Posterior vena cava (tissue), 2 donors: ENCODE measurements around the gene ST3GAL6. TPM values are rescaled to one million over a fixed set of nuclear protein-coding genes. Genes with fewer than 3 reads are reported as not detected.
"Not testable (repeated sequence)": the region's sequence is repeated elsewhere in the genome, so short reads cannot be mapped to it uniquely, and the experiment has no call there.

Source experiments
- DNase-seq: peaks from one replicate; pipeline ENCODE4 v3.0.0-alpha.2; 2020; ENCODE audit warnings: low spot score
- intact Hi-C, 2 donors: fragments of 100-400 bp; cut with DNase I; formaldehyde crosslinking; loops; one replicate each; pipeline versions ENCODE4 v1.14.1 to v1.14.2; 2022 to 2023
- total RNA-seq, 2 donors: library from RNA; stranded (reverse); fragmentation: NEBNext Ultra II Directional; extraction: Animal tissue kit (Norgen Biotek cat#: 25700); gene quantifications; one replicate each; pipeline ENCODE4 v1.2.1, GENCODE V29; 2021
- donor health status: DM: yes; HTN: yes; CAD: no.
- donor health status: DM: yes; HTN: yes; CAD: no.

ST3GAL6 gene
- total RNA-seq, 2 donors from 2014 or later, result 6.8 to 7.5 TPM

- no peak for DNase-seq
Measured at GRCh38 chr3:98823791-98824190, 60.7 kb downstream of the ST3GAL6 start.

DNA sequence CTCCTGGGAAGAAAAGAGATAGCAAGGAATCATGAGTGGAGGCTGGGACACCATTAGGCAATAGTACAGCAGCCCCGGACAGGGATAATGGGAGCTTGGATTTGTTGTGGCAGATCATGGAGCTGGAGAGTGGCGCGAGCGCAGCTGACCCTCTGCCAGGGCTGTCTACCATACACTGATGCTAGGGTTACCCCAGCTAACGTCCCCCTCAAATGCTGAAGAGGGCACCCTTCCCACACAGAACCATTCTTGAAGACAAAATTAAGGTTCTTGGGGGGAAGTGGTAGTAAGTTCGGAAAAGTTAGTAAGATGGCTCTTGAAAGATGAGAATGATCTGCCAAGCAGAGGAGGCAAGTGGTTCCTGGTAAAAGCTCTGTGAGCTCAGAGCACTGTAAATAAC lies 61.1 kb downstream of the ST3GAL6 start:
- no peak for DNase-seq
- intact Hi-C loops, result loop anchor here in 1 of 2 donors (5.0 kb wide), 1 partner anchor 168 kb away; no protein-coding TSS in a partner anchor

More at GRCh38 chr3:98823791-98824190, 60.7 kb downstream of the ST3GAL6 start:
- intact Hi-C loops, result loop anchor here in 1 of 2 donors (5.0 kb wide), 1 partner anchor 169 kb away; no protein-coding TSS in a partner anchor

- DNase-seq, result no peak
- intact Hi-C loops, result no loop called here
Measured at GRCh38 chr3:98826126-98826525, 63.0 kb downstream of the ST3GAL6 start.

GRCh38 chr3:98827221-98827920 lies 64.2 kb downstream of the ST3GAL6 start:
- no peak for DNase-seq
- intact Hi-C loops, result no loop called here

DNA sequence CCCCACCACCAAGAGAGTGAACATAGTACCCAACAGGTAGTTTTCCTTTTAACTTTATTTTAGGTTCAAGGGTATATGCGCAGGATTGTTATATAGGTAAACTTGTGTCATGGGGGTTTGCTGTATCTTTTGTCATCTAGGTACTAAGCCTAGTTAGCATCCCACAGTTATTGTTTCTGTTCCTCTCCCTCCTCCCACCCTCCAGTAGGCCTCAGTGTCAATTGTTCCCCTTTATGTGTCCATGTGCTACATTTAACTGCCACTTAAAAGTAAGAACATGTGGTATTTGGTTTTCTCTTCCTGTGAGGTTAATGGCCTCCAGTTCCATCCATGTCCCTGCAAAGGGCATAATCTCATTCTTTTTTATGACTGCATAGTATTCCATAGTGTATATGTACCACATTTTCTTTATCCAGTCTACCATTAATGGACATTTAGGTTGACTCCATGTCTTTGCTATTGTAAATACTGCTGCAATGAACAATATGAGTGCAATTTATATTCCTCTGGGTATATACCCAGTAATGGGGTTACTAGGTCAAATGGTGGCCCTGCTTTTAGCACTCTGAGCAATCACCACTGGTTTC lies 66.2 kb downstream of the ST3GAL6 start:
- intact Hi-C loops, result no loop called here
- DNase-seq, result no peak

GRCh38 chr3:98831060-98831459 lies 67.9 kb downstream of the ST3GAL6 start:
- intact Hi-C loops, DNase-seq: not testable (repeated sequence)

- no peak for DNase-seq
- intact Hi-C loops, result no loop called here
Measured at GRCh38 chr3:98839846-98840245, 76.7 kb downstream of the ST3GAL6 start.

GRCh38 chr3:98843266-98843959 lies 80.3 kb downstream of the ST3GAL6 start:
- intact Hi-C loops, result no loop called here
- DNase-seq, result no peak

Other genes starting within 250 kb of the ST3GAL6 start
- gene CLDND1, start 240.4 kb upstream of the ST3GAL6 start, total RNA-seq, result 100 to 1,000 TPM; 105 to 114 TPM
- not detected for gene GPR15, start 231.4 kb upstream of the ST3GAL6 start, total RNA-seq
- gene CPOX, start 169.7 kb upstream of the ST3GAL6 start, total RNA-seq, result 10 to 100 TPM; 12.2 to 12.7 TPM
- gene DCBLD2, start 138.4 kb downstream of the ST3GAL6 start, total RNA-seq, result 10 to 100 TPM; 27.9 to 28.8 TPM